AG04450 (cell line): Measurements from ENCODE around the gene ATP8B3. TPM values are rescaled to one million over a fixed set of nuclear protein-coding genes. Genes with fewer than 3 reads are reported as not detected.
A peak's percentile ranks its signal among the peaks of the same experiment; 100 is the strongest.

Experiments
- CTCF ChIA-PET: fragments of 300-600, 350-600 bp; formaldehyde crosslinking; extraction: SDS; loops from one replicate; lab custom pipeline; 2022; ENCODE audit warnings: antibody characterized with exemption, inconsistent platforms; lab: Charles Lee
- POLR2A ChIA-PET: fragments of 350-600 bp; formaldehyde crosslinking; extraction: SDS; loops from one replicate; lab custom pipeline; 2021; ENCODE audit warnings: antibody characterized with exemption, inconsistent platforms; lab: Yijun Ruan, JAX
- DNase-seq: peaks from one replicate; pipeline ENCODE4 v3.0.0-alpha.2; 2011; ENCODE audit warnings: low read depth, low spot score
- H3K27ac ChIP-seq: one replicate; pipeline ENCODE4 v1.5.1; 2012; ENCODE audit warnings: low read depth, low read length, control low read depth
- H3K27me3 ChIP-seq: one replicate; pipeline ENCODE4 v1.6.0; 2012; ENCODE audit warnings: low read length; ENCODE audit not compliant: control insufficient read depth, insufficient read depth
- H3K4me3 ChIP-seq: 2 replicates; pipeline ENCODE4 v1.5.1; 2011; ENCODE audit warnings: mild to moderate bottlenecking, low read depth, low read length, control low read depth
- H3K9me3 ChIP-seq: 2 replicates; pipeline ENCODE4 v1.5.1; 2012; ENCODE audit warnings: low read length; ENCODE audit not compliant: control insufficient read depth, insufficient read depth
- CTCF ChIP-seq: IDR thresholded peaks from 2 replicates; pipeline ENCODE4 v1.5.1; 2011; ENCODE audit warnings: low read depth, low read length, control low read depth, inconsistent platforms
- polyA plus RNA-seq: library from polyadenylated mRNA; depleted of rRNA; stranded (reverse); fragments of >200 nt; gene quantifications from 2 replicates; pipeline ENCODE4 v1.2.3, GENCODE V29; 2011

Gene ATP8B3
- polyA plus RNA-seq, 1 experiment: 2.7 TPM

GRCh38 chr19:1777149-1777548 is 34.9 kb downstream of the ATP8B3 start:
- ChIA-PET CTCF (no interaction called here), POLR2A (no interaction called here)
- no peak overlapping the region for H3K4me3 ChIP-seq
- no peak for DNase-seq
- TF ChIP-seq CTCF: no peak
- peaks cover 68% of the 10 kb centered on the region for H3K27me3 ChIP-seq
- H3K9me3 ChIP-seq: peaks cover 28% of the 10 kb centered on the region
- H3K27ac ChIP-seq: no peak overlapping the region

DNA sequence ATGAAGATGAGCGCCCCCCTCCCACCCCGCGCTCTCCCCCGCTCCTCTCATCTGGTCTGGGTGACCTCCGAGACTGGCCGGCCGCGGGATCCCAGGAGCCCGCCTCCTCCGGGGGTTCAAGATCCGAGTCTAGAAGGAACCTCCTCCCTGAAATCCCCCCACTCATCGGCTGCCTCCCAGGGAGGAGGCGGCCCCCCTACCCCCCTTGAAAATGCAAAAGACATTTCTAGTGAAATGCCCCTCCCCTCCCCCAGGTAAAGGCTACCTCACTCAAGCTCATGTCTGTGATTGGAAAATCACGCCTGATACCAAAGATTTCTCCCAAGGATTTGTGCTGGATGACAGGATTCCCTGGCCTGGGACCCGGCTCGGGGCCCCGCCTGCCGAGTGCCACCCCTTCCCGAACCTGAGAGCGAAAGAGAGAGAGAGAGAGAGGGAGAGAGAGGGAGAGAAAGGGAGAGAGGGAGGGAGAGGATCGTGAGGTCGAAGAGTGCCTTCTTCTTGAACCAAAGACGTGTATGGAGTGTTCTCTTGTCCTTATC is 35.4 kb downstream of the ATP8B3 start:
- H3K27me3 ChIP-seq: peaks cover 63% of the 10 kb centered on the region
- POLR2A ChIA-PET: no interaction called here
- no peak overlapping the region for H3K4me3 ChIP-seq
- TF ChIP-seq CTCF: no peak
- DNase-seq: no peak
- CTCF ChIA-PET: no interaction called here
- H3K27ac ChIP-seq: no peak overlapping the region
- H3K9me3 ChIP-seq: peaks cover 24% of the 10 kb centered on the region

- TF ChIP-seq CTCF: no peak
- Histone ChIP-seq H3K27me3 (peaks cover 68% of the 10 kb centered on the region), H3K4me3 (no peak overlapping the region), H3K27ac (no peak overlapping the region), H3K9me3 (peaks cover 19% of the 10 kb centered on the region)
- CTCF ChIA-PET: no interaction called here
- DNase-seq: no peak
- POLR2A ChIA-PET: no interaction called here
These were observed 36.0 kb downstream of the ATP8B3 start for GRCh38 chr19:1775951-1776605.

DNA sequence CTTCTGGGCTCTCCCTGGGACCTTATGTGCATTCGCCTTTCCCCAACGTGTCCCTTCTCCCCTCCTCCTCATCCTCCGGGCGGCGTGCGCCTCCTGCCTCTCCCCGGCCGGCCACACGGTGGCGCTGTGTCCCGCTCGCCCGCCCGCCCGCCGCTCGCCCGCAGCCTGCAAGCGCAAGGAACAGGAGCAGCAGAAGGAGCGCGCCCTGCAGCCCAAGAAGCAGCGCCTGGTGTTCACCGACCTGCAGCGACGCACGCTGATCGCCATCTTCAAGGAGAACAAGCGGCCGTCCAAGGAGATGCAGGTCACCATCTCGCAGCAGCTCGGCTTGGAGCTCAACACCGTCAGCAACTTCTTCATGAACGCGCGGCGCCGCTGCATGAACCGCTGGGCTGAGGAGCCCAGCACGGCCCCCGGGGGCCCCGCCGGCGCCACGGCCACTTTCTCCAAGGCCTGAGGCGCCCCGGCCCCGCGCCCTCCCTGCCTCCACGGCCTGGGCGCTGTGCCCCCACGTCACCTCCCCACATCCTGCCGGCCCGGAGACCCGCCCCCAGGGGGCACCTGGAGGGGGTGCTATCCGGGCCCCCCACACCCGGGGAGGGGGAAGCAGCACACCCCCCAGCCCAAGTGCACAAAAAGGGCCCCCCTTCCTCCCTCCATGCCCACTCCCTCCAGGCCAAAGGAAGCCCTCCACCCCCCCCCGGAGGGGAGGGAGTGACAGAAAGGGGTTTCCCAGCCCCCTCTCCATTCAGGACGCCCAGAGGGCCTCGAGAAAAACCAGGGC is 36.9 kb downstream of the ATP8B3 start:
- CTCF ChIA-PET: no interaction called here
- Histone ChIP-seq H3K9me3 (peaks cover 19% of the 10 kb centered on the region), H3K27me3 (peaks cover 69% of the 10 kb centered on the region), H3K27ac (no peak overlapping the region), H3K4me3 (no peak overlapping the region)
- TF ChIP-seq CTCF: peak; percentile 45
- DNase-seq: no peak
- POLR2A ChIA-PET: no interaction called here

DNA sequence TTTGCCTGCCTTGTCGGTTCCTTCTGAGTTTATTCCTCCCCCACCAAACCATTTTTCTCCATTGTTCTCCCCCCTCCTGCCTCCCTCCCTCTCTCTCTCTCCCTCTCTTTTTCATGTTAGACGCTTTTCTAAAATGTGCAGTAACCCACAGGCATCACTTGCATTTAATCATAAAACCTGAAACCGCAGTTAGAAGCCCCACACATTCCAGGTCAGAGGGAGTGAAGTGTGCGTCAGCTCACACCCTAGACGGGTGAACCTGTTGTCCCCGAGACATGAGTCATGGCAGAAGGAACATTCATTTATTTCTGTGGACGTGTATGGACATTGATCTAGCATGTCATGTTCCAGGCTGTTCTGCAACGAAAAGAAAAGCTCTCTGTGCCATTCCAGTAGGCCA is 38.9 kb downstream of the ATP8B3 start:
- peaks cover 16% of the 10 kb centered on the region for H3K9me3 ChIP-seq
- H3K27me3 ChIP-seq: peaks cover 61% of the 10 kb centered on the region
- ChIA-PET CTCF (interaction anchor here (0.7 to 1.9 kb wide), 5 partner anchors 9 to 101 kb away, joined by 3 to 7 read pairs (median 3); no protein-coding TSS in a partner anchor), POLR2A (no interaction called here)
- no peak overlapping the region for H3K4me3 ChIP-seq
- H3K27ac ChIP-seq: no peak overlapping the region
- TF ChIP-seq CTCF: no peak
- DNase-seq: no peak
